K562 (cell line): ENCODE results near the gene EPB41L4A. TPM values are rescaled to one million over a fixed set of nuclear protein-coding genes. Genes with fewer than 3 reads are reported as not detected.

ENCODE experiments used
- AFF4 ChIP-seq: sonication (generic); formaldehyde crosslinking; IDR thresholded peaks from 2 replicates; pipeline ENCODE4 v1.8.0; 2023; ENCODE audit warnings: mild to moderate bottlenecking, missing genetic modification reagents
- DEAF1 ChIP-seq: fragments of 450-650 bp; formaldehyde crosslinking; IDR thresholded peaks from 2 replicates; pipeline ENCODE4 v1.4.0; 2020; ENCODE audit warnings: mild to moderate bottlenecking, moderate library complexity
- ETV1 ChIP-seq: fragments of 450-650 bp; conservative IDR thresholded peaks from 2 replicates; pipeline ENCODE4 v1.6.1; 2016; ENCODE audit warnings: missing genetic modification characterization, control low read depth, low read depth, missing compliant biosample characterization
- ETV5 ChIP-seq: sonication (generic); formaldehyde crosslinking; IDR thresholded peaks from 2 replicates; pipeline ENCODE4 v1.4.0; 2020; ENCODE audit warnings: low read depth, mild to moderate bottlenecking, missing genetic modification reagents
- FOXP4 ChIP-seq: sonication (generic); formaldehyde crosslinking; IDR thresholded peaks from 2 replicates; pipeline ENCODE4 v1.8.0; 2022; ENCODE audit warnings: mild to moderate bottlenecking, missing genetic modification reagents, borderline replicate concordance
- ID3 ChIP-seq, 2 experiments: fragments of 250-450 bp in 1 of 2; fragments of 450-650 bp in 1 of 2; sonication (Bioruptor Pico) in 1 of 2; IDR thresholded peaks; 2 replicates each; pipeline versions ENCODE4 v1.6.1 to v1.8.0; 2016 to 2021; ENCODE audit warnings: mild to moderate bottlenecking in 2 of 2, moderate library complexity in 2 of 2, missing compliant biosample characterization in 1 of 2, missing genetic modification characterization in 1 of 2
- NFE2 ChIP-seq: IDR thresholded peaks from 2 replicates; pipeline ENCODE4 v1.6.1; 2014; ENCODE audit warnings: antibody characterized with exemption, low read depth
- PRDM10 ChIP-seq: fragments of 450-650 bp; IDR thresholded peaks from 2 replicates; pipeline ENCODE4 v1.6.1; 2018; ENCODE audit not compliant: partially characterized antibody
- RCOR1 ChIP-seq, 2 experiments: IDR thresholded peaks; 2 replicates each; pipeline ENCODE4 v1.6.1; 2012; ENCODE audit warnings: low read depth in 2 of 2, low read length in 2 of 2, borderline replicate concordance in 1 of 2, improper control_type of control experiment in 1 of 2
- SMAD4 ChIP-seq: fragments of 250-450 bp; sonication (Bioruptor Pico); conservative IDR thresholded peaks from 2 replicates; pipeline ENCODE4 v1.8.0; 2021; ENCODE audit warnings: inconsistent platforms, mild to moderate bottlenecking, moderate library complexity
- SOX6 ChIP-seq: fragments of 450-650 bp; IDR thresholded peaks from 2 replicates; pipeline ENCODE4 v1.6.1; 2014; ENCODE audit warnings: mild to moderate bottlenecking
- TBL1XR1 ChIP-seq, 2 experiments: IDR thresholded peaks; 2 replicates each; pipeline ENCODE4 v1.6.1; 2012; ENCODE audit warnings: improper control_type of control experiment in 2 of 2, low read length in 2 of 2, mild to moderate bottlenecking in 1 of 2
- TEAD4 ChIP-seq, 2 experiments: sonication (generic) in 1 of 2; formaldehyde crosslinking in 1 of 2; IDR thresholded peaks; 2 replicates each; pipeline versions ENCODE4 v1.6.1 to v1.8.0; 2012 to 2022; ENCODE audit warnings: borderline replicate concordance in 1 of 2, inconsistent platforms in 1 of 2, low read length in 1 of 2, mild to moderate bottlenecking in 1 of 2, missing genetic modification reagents in 1 of 2
- ZNF311 ChIP-seq: fragments of 250-450 bp; sonication (Bioruptor Pico); IDR thresholded peaks from 2 replicates; pipeline ENCODE4 v1.4.0; 2020; ENCODE audit warnings: mild to moderate bottlenecking, moderate library complexity
- polyA plus RNA-seq, 8 experiments: library from polyadenylated mRNA; depleted of rRNA in 4 of 8; stranded (reverse) in 5 of 8; unstranded in 3 of 8; fragments of >200 nt; fragmentation: Nextera tagmentation in 2 of 8; fragmentation: Illumina TruSeq in 1 of 8; extraction: Ambion mirVana in 2 of 8; extraction: Trizol in 1 of 8; gene quantifications; 2 replicates each; pipeline versions ENCODE4 v1.2.1 to v1.2.3, GENCODE V29; 2011 to 2014; ENCODE audit warnings: inconsistent platforms in 1 of 8, missing spikeins in 1 of 8
- total RNA-seq, 7 experiments: library from RNA; depleted of rRNA in 6 of 7; stranded (reverse); fragments of >200 nt in 6 of 7; fragmentation: Illumina TruSeq in 2 of 7; extraction: Trizol in 2 of 7; gene quantifications; 2 replicates each; pipeline versions ENCODE4 v1.2.1 to v1.2.3, GENCODE V29; 2011 to 2021; ENCODE audit warnings: low replicate concordance in 1 of 7

Gene EPB41L4A
- total and polyA plus RNA-seq, 9 of the 15 experiments (the other 6 are each of a cell fraction or from before 2014, with no cell fraction given) = 0.04 to 0.35 (median 0.12) TPM; not detected in 3

- 0 out of 2 replicates have a peak, but pooled peaks have one; percentile 21 for TF ChIP-seq SOX6
- no peak for TF ChIP-seq FOXP4 (CRISPR knock-in tag)
- no peak for TF ChIP-seq DEAF1
- peak; percentile 55 for TF ChIP-seq SMAD4 (CRISPR knock-in tag)
- TF ChIP-seq AFF4 (CRISPR knock-in tag) = no peak
- TF ChIP-seq ID3 (CRISPR knock-in tag; IDR thresholded peaks at IDR 0.05) = no peak
- TF ChIP-seq ID3 (tag; IDR thresholded peaks at IDR 0.05) = peak; percentile 95
- TF ChIP-seq ZNF311 = 0 out of 2 replicates have a peak, but pooled peaks have one; percentile 25
- peak; percentile 38; the same call in 1 of the 2 replicates for TF ChIP-seq ETV1 (tag)
- TF ChIP-seq NFE2 = 0 out of 2 replicates have a peak, but pooled peaks have one; percentile 9
- peak; percentile 47; the same call in 1 of the 2 replicates for TF ChIP-seq TEAD4 (IDR thresholded peaks at IDR 0.05; ENCODE audit: low read length)
- no peak for TF ChIP-seq TEAD4 (CRISPR knock-in tag; IDR thresholded peaks at IDR 0.05; ENCODE audit: borderline replicate concordance)
- 0 out of 2 replicates have a peak, but pooled peaks have one; percentile 22 for TF ChIP-seq ETV5 (CRISPR knock-in tag)
- no peak for TF ChIP-seq PRDM10
- TF ChIP-seq RCOR1 (IDR thresholded peaks at IDR 0.05; ENCODE audit: borderline replicate concordance in 1 of 2, low read depth in 2 of 2, low read length in 2 of 2) = peak in 1 of 2 experiments; percentile 39; a peak in 1 of 4 replicates
- TF ChIP-seq TBL1XR1 (IDR thresholded peaks at IDR 0.05; ENCODE audit: low read length in 2 of 2) = 0 out of 4 replicates have a peak, but pooled peaks of 1 of the 2 experiments have one; percentile 48
Observed at GRCh38 chr5:112205846-112206245, 213.2 kb downstream of the EPB41L4A start (continued).
